Measurements from ENCODE around the gene PQBP1.
A peak's percentile ranks its signal among the peaks of the same experiment; 100 is the strongest.

PQBP1 gene

DNA sequence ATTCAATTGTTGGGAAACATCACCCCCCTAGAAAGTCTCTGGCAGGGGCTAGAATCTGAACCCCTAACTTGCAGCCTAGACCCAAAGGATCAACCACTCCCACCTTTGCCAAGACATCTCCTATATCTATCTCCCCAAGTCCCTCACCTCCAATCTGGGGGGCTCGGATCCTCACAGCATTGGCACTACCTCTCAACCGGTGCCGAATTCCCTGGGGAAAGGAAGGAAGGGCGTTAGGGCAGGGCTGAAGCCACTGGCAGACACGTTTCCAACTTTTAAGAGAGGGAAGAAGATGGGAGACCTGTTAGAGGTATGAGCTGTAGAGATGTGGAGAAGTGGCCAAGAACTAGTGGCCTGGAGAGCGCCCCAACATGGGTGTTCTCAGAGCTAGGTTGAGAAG is 2.8 kb upstream of the PQBP1 start:
- Histone ChIP-seq H3K27ac (ENCODE audit: low read length) (no peak overlapping the region), H3K27me3 (replicated peaks; ENCODE audit: insufficient read depth, low read length) (no peaks in the 10 kb centered on the region), H3K4me2 (ENCODE audit: low read depth, low read length) (no peak overlapping the region), H3K9me3 (replicated peaks; ENCODE audit: insufficient read depth, low read length) (no peaks in the 10 kb centered on the region), H3K4me1 (ENCODE audit: low read length) (no peaks in the 10 kb centered on the region), H3K79me2 (ENCODE audit: low read length) (peaks cover 37% of the 10 kb centered on the region), H3K4me3 (ENCODE audit: low read length) (no peak overlapping the region), H3K9ac (ENCODE audit: low read length) (no peak overlapping the region), H3K9me2 (replicated peaks; ENCODE audit: insufficient read depth, low read length) (no peaks in the 10 kb centered on the region), H2AFZ (ENCODE audit: low read length) (no peak overlapping the region), H3K36me3 (replicated peaks; ENCODE audit: insufficient read depth, low read length) (no peaks in the 10 kb centered on the region), H3F3A (ENCODE audit: insufficient read depth, low read length) (peaks cover 4% of the 10 kb centered on the region; the same call in 1 of the 2 replicates), H4K20me1 (ENCODE audit: insufficient read depth, low read length) (no peaks in the 10 kb centered on the region)
- no peak for DNase-seq
- TF ChIP-seq, protein P1, sequence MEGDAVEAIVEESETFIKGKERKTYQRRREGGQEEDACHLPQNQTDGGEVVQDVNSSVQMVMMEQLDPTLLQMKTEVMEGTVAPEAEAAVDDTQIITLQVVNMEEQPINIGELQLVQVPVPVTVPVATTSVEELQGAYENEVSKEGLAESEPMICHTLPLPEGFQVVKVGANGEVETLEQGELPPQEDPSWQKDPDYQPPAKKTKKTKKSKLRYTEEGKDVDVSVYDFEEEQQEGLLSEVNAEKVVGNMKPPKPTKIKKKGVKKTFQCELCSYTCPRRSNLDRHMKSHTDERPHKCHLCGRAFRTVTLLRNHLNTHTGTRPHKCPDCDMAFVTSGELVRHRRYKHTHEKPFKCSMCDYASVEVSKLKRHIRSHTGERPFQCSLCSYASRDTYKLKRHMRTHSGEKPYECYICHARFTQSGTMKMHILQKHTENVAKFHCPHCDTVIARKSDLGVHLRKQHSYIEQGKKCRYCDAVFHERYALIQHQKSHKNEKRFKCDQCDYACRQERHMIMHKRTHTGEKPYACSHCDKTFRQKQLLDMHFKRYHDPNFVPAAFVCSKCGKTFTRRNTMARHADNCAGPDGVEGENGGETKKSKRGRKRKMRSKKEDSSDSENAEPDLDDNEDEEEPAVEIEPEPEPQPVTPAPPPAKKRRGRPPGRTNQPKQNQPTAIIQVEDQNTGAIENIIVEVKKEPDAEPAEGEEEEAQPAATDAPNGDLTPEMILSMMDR (IDR thresholded peaks at IDR 0.05; ENCODE audit: low read length) = no peak
- TF ChIP-seq EZH2 (optimal IDR thresholded peaks at IDR 0.05; ENCODE audit: low read depth, low read length) = no peak
- no peak for TF ChIP-seq EZH2phosphoT487 (IDR thresholded peaks at IDR 0.05; ENCODE audit: low read length)

DNA sequence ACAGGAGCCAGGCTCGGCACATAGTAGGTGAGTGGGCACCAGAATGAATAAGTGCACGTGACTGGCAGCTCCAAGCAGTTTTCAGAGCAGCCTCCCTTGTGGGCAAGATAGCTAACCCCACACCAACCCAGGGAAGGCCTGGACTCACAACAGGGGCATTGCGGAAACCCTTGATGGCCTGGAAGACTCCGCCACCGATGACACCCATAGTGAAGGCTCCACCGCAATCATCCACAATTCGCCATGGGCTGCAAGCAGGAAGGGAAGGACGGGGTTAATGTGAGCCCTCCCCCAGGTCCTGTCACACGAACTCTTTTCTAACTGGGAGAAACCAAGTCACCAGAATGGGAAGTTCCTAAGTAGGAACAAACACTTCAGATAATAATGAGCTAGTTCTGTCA is 1.1 kb upstream of the PQBP1 start:
- Histone ChIP-seq H3K27me3 (replicated peaks; ENCODE audit: insufficient read depth, low read length) (no peaks in the 10 kb centered on the region), H3K79me2 (ENCODE audit: low read length) (peaks cover 48% of the 10 kb centered on the region), H3K9me3 (replicated peaks; ENCODE audit: insufficient read depth, low read length) (no peaks in the 10 kb centered on the region), H3K9me2 (replicated peaks; ENCODE audit: insufficient read depth, low read length) (no peaks in the 10 kb centered on the region), H2AFZ (ENCODE audit: low read length) (no peak overlapping the region), H3K4me3 (ENCODE audit: low read length) (peak overlapping the region; percentile 88), H3F3A (ENCODE audit: insufficient read depth, low read length) (peaks cover 4% of the 10 kb centered on the region; the same call in 1 of the 2 replicates), H3K4me2 (ENCODE audit: low read depth, low read length) (peak overlapping the region; percentile 74), H3K4me1 (ENCODE audit: low read length) (no peaks in the 10 kb centered on the region), H3K27ac (ENCODE audit: low read length) (peak overlapping the region; percentile 98; the same call in 1 of the 2 replicates), H3K36me3 (replicated peaks; ENCODE audit: insufficient read depth, low read length) (no peaks in the 10 kb centered on the region), H4K20me1 (ENCODE audit: insufficient read depth, low read length) (no peaks in the 10 kb centered on the region), H3K9ac (ENCODE audit: low read length) (peak overlapping the region; percentile 95)
- TF ChIP-seq, protein P1 (IDR thresholded peaks at IDR 0.05; ENCODE audit: low read length) = no peak
- TF ChIP-seq EZH2phosphoT487 (IDR thresholded peaks at IDR 0.05; ENCODE audit: low read length) = no peak
- no peak for TF ChIP-seq EZH2 (optimal IDR thresholded peaks at IDR 0.05; ENCODE audit: low read depth, low read length)
- no peak for DNase-seq

DNA sequence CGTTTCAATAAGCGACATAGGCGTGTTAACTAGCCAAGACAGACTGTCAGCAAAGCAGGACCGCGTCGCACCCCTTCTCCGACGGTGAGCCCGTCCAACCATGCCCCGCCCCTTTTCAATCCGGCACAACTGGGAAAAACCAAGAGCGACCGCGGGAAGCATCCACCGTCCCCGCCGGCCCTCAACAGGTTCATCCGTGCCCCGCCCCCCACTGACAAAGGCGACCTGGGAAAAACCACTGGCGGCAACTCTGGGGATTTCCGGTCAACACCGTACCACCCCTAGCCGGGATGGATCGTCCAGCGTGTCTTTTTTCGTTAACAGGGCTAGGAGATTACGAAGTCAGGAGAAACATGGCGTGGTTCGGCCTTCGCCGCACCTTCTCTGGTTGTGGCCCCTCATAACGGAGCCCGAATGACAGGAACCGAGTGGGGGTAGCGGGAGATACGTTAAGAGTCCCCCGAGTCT is 539 bp upstream of the PQBP1 start:
- Histone ChIP-seq H3K79me2 (ENCODE audit: low read length) (peaks cover 48% of the 10 kb centered on the region), H3K36me3 (replicated peaks; ENCODE audit: insufficient read depth, low read length) (no peaks in the 10 kb centered on the region), H3K9me3 (replicated peaks; ENCODE audit: insufficient read depth, low read length) (no peaks in the 10 kb centered on the region), H4K20me1 (ENCODE audit: insufficient read depth, low read length) (no peaks in the 10 kb centered on the region), H3K9ac (ENCODE audit: low read length) (peak overlapping the region; percentile 95), H3K4me3 (ENCODE audit: low read length) (peak overlapping the region; percentile 88), H3K9me2 (replicated peaks; ENCODE audit: insufficient read depth, low read length) (no peaks in the 10 kb centered on the region), H3K4me2 (ENCODE audit: low read depth, low read length) (peak overlapping the region; percentile 74), H3K27ac (ENCODE audit: low read length) (peak overlapping the region; percentile 98), H3F3A (ENCODE audit: insufficient read depth, low read length) (peaks cover 4% of the 10 kb centered on the region; the same call in 1 of the 2 replicates), H2AFZ (ENCODE audit: low read length) (peak overlapping the region; percentile 56; the same call in 1 of the 2 replicates), H3K4me1 (ENCODE audit: low read length) (no peaks in the 10 kb centered on the region), H3K27me3 (replicated peaks; ENCODE audit: insufficient read depth, low read length) (no peaks in the 10 kb centered on the region)
- TF ChIP-seq EZH2phosphoT487 (IDR thresholded peaks at IDR 0.05; ENCODE audit: low read length) (no peak), EZH2 (optimal IDR thresholded peaks at IDR 0.05; ENCODE audit: low read depth, low read length) (no peak)
- TF ChIP-seq, protein P1 (IDR thresholded peaks at IDR 0.05; ENCODE audit: low read length) = no peak
- peak; percentile 53 for DNase-seq
